HG03103 (cell line): ENCODE measurements around the gene FCHO1.
"Not testable (repeated sequence)": the region's sequence is repeated elsewhere in the genome, so short reads cannot be mapped to it uniquely, and the experiment has no call there.

Source experiments
- ATAC-seq: cut with Tn5 transposase; IDR thresholded peaks from one replicate; pipeline ENCODE4 v1.9.1; 2021; ENCODE audit warnings: low read depth; ENCODE audit not compliant: unreplicated experiment

Gene FCHO1

DNA sequence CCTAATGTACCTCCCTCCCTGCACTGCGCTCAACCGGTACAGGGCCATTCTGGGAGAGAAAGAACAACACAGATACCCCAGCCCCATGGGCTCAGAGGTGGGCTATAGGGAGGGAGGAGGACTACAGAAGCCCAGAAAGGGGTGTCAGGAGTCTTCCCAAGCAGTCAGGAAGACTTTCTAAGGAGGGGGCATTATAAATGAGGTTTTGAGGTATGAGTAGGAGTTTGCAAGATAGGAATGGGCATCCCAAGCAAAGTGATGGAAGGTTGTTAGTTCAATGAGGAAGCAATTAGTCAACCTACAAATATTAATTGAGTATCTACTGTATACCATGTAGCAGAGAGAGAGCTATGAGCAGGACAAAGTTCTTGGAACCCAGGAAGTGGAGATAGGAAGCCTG lies 37.4 kb downstream of the FCHO1 start:
- no peak for ATAC-seq

DNA sequence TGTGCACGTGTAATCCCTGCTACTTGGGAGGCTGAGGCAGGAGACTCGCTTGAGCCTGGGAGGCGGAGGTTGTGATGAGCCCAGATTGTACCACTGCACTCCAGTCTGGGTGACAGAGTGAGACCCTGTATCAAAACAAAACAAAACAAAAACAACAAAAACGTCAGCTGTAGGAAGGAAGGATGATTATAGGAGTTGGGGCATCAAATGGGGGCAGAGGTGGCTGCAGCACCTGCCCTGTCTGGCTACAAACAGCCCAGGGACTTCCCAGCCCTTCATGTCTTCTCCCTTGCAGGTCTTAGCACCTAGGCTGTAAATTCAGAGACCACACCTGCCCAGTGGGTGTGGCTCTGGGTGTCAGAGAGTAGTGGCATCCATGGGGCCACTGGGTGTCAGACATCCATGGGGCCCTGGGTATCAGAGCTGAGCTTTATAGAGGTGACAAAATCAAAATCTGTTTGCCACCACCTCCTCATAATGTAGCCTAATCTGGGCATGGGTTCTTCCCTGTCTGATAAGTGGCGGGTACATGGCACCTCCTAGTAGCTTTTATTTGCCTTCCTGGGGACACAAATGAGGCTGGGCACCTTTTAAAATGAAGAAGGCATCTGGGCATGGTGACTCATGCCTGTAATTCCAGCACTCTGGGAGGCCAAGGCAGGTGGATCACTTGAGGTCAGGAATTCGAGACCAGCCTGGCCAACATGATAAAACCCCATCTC lies 38.9 kb downstream of the FCHO1 start:
- no peak for ATAC-seq

DNA sequence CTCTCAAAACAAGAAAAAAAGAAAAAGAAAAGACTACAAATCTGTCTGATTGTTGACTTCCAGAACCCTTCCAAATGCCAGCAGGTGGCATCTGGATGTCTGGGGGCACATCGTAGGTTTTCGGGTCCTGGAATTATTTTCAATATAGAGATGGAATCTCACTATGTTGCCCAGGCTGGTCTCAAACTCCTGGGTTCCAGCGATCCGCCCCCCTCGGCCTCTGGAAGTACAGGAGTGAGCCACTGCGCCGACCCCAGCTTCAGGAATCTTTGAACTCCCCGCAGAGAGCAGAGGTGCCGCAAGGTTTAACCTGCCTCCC lies 43.1 kb downstream of the FCHO1 start:
- ATAC-seq = no peak

DNA sequence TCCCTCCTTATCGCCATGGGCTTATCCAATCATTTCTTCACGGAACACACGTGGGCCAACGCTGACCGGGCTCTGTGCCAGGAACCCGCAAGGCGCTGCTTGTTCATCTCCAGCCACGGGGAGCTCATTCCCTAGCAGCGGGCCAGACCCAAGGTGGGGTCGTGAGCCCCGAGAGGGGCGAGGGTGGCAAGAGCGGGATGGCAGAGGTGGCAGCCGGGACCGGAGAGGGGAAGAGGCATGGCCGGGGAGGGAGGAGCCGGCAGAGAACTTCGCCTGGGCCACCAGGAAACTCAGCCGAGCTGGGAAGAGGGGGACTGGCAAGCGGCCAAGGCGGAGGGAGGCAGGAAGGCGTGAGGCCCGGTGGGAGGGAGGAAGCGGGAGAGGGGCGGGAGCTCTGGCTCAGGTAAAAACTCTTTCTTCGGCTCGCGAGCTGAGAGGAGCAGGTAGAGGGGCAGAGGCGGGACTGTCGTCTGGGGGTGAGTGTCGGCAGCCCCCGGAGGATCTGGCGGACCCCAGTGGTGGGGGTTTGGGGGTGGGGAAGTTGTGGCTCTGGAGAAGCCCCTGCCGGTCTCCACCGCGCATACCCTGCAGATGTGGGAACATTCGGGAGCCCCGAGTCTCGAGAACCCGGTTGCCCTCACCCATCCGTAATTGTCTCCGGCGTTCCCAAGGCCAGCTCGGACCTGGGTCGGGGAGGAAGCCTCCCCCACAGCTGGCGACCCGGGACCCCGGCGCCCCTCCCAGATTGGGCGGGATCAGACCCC lies 43.6 kb downstream of the FCHO1 start, which contains the start of gene B3GNT3:
Gene B3GNT3 (plus strand): TSS at position 408 of the 764 bp plus-strand sequence. CDS start 12,670 bp downstream, outside the sequence.
- ATAC-seq = no peak

DNA sequence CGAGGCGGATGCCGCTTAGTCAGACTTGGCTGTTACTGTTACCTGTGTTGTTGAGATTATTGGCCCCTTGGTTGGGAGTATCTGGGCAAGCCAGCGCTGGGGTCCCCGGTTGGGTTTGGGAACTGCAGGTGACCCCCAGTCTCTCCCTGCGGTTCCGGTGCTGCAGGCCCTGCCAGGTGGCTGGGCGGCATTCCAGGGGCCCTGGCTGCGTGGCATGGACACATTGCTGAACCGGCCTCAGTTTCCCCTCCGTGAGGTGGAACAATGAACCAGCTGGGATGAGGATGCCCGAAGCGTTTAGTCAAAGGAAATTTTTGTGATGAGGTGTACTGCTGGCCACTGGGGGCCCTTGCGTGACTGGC lies 44.2 kb downstream of the FCHO1 start:
- ATAC-seq = no peak

DNA sequence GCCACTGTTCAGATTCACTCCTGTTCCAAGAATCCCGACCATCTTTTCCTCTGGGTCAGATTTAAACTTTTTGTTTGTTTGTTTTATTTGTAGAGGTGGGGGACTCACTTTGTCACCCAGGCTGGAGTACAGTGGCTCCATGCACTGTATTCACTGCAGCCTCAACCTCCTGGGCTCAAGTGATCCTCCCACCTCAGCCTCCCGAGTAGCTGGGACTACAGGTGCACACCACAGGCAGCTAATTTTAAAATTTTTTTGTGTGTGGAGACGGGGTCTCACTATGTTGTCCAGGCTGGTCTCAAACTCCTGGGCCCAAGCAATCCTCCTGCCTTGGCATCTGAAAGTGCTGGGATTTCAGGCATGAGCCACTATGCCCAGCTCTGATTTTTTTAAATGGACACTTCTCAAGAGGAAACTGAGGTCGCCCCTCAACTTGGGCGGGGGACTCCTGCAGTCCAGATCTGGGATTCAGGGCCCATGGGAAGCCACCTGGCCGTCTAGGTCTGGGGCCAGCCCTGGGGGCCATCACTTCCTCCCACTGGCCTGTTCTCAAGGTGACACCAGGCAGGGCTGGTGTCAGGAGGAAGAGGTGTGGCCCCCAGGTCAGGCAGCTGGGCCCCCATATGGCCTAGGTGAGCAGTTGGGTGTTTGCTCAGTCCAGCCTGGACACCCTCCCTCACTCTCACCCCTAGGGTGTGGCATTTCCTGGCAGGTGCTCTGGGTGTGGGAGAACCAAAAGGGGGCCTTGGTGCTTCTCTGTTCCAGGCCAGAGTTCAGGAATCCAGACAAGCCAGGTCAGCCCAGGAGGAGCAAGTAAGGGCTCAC lies 44.9 kb downstream of the FCHO1 start:
- ATAC-seq = no peak

DNA sequence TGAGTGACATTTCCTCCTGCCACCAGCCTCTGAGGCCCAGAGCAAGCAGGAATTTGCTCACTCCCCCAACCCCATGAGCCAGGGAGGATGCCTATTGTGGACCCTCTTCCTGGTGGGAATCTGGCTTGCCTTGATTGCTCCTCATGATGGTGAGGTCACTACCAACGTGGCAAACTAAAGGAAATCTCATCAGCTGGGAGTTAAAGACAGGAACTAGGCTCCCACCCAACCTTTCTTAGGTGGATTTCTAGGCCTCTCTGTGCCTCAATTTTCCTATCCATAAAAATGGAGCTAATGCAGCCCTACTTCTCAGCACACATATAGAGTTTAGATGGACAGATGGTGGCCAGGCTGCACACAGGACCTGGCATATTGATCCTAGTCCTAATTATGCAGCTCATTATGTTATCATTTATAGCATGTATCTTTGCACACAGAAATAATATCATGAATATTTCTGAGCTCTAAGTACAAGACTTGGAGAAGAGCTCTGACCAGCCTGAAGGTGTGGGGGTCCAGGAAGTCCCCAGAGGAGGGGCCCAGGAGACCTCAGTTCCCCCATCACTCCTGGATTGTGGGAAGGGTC lies 45.7 kb downstream of the FCHO1 start:
- no peak for ATAC-seq

DNA sequence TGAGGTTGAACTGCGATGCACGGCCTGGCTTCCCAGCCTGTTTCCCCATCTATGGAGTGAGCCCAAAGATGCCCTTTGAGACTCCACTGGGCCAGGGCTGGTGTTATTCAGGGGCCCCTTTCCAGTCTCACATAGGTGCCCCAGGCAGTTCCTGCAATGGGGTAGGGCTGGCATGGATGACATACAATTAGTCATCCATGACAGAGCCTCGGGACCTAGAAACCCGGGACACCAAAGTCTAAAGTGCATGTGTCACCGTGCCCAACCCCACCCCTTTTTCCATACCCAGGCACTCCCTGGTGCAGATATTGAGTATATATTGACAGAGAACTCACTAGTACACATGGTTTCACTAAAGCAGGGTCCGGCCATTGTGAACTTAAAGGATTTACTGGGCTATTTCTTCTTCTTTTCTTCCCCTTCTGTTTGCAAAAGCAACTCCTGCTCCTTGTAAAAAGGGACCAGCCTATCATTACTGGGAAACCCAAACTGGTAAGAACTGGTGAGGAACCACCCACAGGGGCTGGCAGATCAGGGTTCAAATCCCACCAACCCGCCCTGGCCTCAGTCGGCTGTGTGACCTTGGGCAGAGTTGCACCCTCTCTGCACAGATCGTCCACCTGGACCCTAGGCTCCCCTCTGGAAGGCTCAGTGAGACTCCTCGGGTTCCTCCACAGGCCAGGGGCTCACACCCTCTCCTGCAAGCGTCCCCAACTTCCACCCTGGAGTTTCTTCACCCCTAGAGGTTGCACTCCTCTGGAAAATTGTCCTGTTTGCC lies 46.3 kb downstream of the FCHO1 start:
- no peak for ATAC-seq

DNA sequence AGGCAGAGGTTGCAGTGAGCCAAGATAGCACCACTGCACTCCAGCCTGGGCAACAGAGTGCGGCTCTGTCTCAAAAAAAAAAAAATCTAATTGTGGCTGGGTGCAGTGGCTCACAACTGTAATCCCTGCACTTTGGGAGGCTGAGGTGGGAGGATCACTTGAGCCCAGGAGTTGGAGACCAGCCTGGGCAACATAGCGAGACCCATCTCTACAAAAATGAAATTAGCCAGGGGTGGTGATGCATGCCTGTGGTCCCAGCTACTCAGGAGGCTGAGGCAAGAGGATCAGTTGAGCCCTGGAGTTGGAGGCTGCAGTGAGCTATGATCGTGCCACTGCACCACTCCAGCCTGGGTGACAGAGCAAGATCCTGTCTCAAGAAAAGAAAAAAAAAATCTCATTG lies 47.3 kb downstream of the FCHO1 start:
- ATAC-seq = not testable (repeated sequence)

DNA sequence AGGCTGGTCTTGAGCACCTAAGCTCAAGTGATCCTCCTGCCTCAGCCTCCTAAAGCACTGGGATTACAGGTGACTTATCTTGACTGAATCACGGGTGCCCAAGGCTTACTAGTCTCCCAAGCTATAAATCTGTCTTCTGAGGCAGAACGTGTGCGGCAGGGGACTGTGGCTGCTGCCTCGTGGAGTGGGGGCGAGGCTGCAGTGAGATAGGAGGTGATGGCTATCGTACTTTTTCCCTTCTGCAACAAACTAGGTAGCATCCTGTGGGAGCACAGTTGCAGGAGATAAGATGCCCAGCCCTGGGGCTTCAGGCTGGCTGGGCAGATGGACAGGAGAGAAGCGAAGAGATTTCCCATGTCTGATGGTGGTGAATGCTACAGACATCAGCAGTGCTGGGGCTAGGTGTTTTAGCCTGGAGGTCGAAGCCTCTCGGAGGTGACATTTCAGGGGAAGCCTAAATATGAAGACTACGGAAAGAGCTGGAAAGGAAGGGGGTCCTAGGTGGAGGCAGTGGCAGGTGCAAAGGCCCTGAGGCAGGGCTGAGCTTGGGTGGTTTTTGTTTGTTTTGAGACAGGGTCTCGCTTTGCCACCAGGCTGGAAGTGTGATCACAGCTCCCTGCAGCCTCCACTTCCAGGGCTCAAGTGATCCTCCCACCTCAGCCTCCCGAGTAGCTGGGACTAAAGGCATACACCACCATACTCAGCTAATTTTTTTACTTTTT lies 51.0 kb downstream of the FCHO1 start:
- ATAC-seq = no peak

DNA sequence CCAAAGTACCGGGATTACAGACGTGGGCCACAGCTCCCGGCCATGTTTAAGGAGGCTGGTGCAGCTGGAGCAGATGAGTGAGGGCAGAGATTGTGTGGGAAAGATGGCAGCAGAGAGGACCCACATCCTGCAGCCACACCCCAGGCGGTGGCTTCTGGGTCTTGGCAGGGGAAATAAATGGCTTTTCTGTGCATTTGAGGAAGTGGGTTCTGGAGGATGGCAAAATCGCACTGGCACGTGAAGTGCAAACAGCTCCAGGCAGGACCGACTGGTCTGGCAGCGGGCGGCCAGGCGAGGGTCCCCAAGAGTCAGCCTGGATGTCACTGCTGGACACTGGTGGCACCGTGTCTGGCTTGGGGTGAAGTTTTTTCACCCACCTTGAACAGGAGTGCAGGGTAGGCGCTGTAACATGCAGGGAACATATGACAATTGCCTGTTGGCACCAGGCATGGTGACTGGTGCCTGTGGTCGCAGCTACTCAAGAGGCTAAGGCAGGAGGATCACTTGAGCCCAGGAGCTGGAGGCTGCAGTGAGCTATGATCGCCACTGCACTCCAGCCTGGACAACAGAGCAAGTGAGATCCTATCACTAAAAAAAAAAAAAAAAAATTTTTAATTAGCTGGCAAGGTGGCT lies 52.1 kb downstream of the FCHO1 start:
- ATAC-seq = no peak

DNA sequence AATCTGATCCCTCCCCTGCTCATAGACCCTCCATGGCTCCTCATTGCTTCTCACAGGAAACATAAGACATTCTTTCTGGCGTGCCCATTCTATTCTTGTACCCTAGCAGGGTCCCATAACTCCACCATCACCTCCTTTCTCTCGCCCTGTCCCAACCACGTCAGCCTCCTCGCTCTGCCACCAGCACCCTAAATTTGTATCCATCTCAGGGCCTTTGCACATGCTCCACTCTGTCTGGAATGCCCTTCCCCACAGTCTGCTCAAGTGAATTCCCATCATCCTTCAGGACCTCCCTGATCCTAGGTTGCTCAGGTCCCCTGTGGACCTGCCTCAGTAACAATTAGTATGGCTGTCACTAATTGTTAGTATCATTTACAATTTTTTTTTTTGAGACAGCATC lies 54.1 kb downstream of the FCHO1 start:
- ATAC-seq = no peak

DNA sequence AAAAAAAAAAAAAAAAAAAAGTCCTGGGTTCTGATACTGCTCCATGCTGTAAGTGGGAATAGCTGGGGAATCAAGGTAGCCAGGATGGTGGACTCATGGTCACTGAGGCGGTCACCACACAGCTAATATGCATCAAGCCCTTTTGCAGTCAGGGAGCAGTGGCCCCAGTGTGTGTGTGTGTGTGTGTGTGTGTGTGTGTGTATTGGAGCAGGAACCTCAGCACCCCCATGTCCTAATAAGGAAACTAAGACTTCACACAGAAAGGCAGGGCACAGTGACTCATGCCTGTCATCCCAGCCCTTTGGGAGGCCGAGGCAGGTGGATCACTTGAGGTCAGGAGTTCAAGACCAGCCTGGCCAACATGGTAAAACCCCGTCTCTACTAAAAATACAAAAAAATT lies 55.7 kb downstream of the FCHO1 start:
- ATAC-seq = no peak

DNA sequence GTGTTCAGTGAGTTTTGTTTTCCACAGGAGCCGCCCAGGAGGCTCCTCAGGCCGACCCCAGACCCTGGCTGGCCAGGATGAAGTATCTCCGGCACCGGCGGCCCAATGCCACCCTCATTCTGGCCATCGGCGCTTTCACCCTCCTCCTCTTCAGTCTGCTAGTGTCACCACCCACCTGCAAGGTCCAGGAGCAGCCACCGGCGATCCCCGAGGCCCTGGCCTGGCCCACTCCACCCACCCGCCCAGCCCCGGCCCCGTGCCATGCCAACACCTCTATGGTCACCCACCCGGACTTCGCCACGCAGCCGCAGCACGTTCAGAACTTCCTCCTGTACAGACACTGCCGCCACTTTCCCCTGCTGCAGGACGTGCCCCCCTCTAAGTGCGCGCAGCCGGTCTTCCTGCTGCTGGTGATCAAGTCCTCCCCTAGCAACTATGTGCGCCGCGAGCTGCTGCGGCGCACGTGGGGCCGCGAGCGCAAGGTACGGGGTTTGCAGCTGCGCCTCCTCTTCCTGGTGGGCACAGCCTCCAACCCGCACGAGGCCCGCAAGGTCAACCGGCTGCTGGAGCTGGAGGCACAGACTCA lies 56.5 kb downstream of the FCHO1 start:
- no peak for ATAC-seq

DNA sequence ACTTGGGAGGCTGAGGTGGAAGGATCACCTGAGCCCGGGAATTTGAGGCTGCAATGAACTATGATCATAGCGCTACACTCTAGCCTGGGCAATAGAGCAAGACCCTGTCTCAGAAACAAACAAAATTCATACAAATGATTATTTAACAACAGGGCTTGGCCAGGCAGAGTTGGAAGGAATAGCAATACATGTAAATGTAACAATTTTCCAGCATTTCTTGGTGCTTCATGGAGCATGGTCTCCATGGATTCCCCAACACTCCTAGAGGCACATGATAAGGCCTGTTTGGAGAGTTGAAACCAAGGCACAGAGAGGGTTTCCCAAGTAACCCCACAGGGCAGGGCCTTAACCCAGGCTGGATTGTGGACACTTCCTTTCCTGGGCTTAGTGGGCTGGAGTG lies 59.8 kb downstream of the FCHO1 start:
- no peak for ATAC-seq

DNA sequence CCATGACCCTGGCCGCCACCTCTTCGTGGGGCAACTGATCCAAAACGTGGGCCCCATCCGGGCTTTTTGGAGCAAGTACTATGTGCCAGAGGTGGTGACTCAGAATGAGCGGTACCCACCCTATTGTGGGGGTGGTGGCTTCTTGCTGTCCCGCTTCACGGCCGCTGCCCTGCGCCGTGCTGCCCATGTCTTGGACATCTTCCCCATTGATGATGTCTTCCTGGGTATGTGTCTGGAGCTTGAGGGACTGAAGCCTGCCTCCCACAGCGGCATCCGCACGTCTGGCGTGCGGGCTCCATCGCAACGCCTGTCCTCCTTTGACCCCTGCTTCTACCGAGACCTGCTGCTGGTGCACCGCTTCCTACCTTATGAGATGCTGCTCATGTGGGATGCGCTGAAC lies 60.4 kb downstream of the FCHO1 start:
- ATAC-seq = no peak

DNA sequence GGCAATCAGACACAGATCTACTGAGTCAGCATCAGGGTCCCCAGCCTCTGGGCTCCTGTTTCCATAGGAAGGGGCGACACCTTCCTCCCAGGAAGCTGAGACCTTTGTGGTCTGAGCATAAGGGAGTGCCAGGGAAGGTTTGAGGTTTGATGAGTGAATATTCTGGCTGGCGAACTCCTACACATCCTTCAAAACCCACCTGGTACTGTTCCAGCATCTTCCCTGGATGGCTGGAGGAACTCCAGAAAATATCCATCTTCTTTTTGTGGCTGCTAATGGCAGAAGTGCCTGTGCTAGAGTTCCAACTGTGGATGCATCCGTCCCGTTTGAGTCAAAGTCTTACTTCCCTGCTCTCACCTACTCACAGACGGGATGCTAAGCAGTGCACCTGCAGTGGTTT lies 60.8 kb downstream of the FCHO1 start:
- no peak for ATAC-seq

DNA sequence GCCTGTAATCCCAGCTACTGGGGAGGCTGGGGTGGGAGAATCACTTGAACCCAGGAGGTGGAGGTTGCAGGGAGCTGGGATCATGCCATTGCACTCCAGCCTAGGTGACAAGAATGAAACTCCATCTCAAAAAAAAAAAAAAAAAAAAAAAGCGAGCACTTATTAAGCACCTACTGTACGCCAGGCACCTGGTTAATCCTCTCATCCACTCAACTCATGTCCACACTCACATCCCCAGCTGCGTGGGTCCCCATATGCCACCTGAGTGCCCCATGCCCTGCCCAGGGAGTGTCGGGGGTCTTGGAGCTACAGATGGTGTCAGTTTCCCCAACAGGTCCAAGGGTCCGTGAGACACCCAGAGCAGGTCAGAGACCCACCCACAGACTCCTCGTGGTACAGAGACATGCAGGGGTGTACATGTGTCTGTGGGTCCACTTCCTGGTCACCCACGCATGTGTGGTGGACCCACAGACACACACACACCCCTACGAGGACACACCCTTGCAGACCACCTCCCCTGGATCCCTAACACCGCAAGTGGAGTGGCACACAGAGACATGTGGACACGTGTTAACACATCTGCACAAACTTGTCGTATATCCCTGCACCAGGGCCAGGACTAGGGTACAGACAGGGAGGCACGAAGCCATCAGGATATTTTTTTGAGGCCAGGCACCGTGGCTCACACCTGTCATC lies 66.5 kb downstream of the FCHO1 start:
- no peak for ATAC-seq
